DMS153 (cell line): Measurements from ENCODE around the gene CLRN3.

Experiments used
- DNase-seq: peaks from one replicate; lab custom pipeline; 2025; lab: John Stamatoyannopoulos, UW

Gene CLRN3

GRCh38 chr10:127919418-127920271 is 26.9 kb upstream of the CLRN3 start:
- no peak for DNase-seq

GRCh38 chr10:127918572-127918971 is 25.8 kb upstream of the CLRN3 start:
- no peak for DNase-seq

GRCh38 chr10:127916826-127917225 is 24.1 kb upstream of the CLRN3 start:
- DNase-seq = no peak

GRCh38 chr10:127915324-127915723 is 22.6 kb upstream of the CLRN3 start:
- no peak for DNase-seq

GRCh38 chr10:127913368-127913759 is 20.6 kb upstream of the CLRN3 start:
- no peak for DNase-seq

GRCh38 chr10:127912607-127913367 is 20.0 kb upstream of the CLRN3 start:
- no peak for DNase-seq

- DNase-seq = no peak
Measured at GRCh38 chr10:127911867-127912257, 19.1 kb upstream of the CLRN3 start.

- no peak for DNase-seq
Measured at GRCh38 chr10:127911218-127911866, 18.6 kb upstream of the CLRN3 start.

GRCh38 chr10:127910464-127910770 is 17.7 kb upstream of the CLRN3 start:
- no peak for DNase-seq

GRCh38 chr10:127909716-127910463 is 17.1 kb upstream of the CLRN3 start:
- DNase-seq = no peak

- DNase-seq = no peak
Measured at GRCh38 chr10:127908959-127909267, 16.2 kb upstream of the CLRN3 start.

- no peak for DNase-seq
Measured at GRCh38 chr10:127908106-127908958, 15.6 kb upstream of the CLRN3 start.

- DNase-seq = no peak
Measured at GRCh38 chr10:127907411-127908105, 14.8 kb upstream of the CLRN3 start.

GRCh38 chr10:127906548-127907377 is 14.0 kb upstream of the CLRN3 start, which contains the start of gene PTPRE:
PTPRE (plus strand) TSS chr10:127907103; CDS start chr10:128040882, 133,779 bp downstream.
- DNase-seq = peak; percentile 36

GRCh38 chr10:127905848-127906261 is 13.1 kb upstream of the CLRN3 start:
- no peak for DNase-seq

GRCh38 chr10:127905001-127905847 is 12.5 kb upstream of the CLRN3 start:
- no peak for DNase-seq

- DNase-seq = no peak
Measured at GRCh38 chr10:127904311-127905000, 11.7 kb upstream of the CLRN3 start.

GRCh38 chr10:127903789-127904188 is 11.0 kb upstream of the CLRN3 start:
- DNase-seq = no peak
